LNCAP (cell line): ENCODE results near the gene ACKR4.

ENCODE experiments used
- CTCF ChIP-seq: fragments of 450-650 bp; IDR thresholded peaks from 2 replicates; pipeline ENCODE4 v1.5.1; 2017; ENCODE audit warnings: mild to moderate bottlenecking

ACKR4 gene

GRCh38 chr3:132596816-132597433, at the start of gene ACKR4:
Gene ACKR4, plus strand, starts transcription at chr3:132597270. Its CDS starts 3,128 bp downstream, at chr3:132600398.
- no peak for TF ChIP-seq CTCF

- TF ChIP-seq CTCF = no peak
Observed at GRCh38 chr3:132549169-132549568, 47.9 kb upstream of the ACKR4 start.

- TF ChIP-seq CTCF = no peak
Observed at GRCh38 chr3:132549890-132550578, 47.0 kb upstream of the ACKR4 start.

- TF ChIP-seq CTCF = no peak
Observed at GRCh38 chr3:132550579-132551305, 46.3 kb upstream of the ACKR4 start.

GRCh38 chr3:132553826-132554225, 43.2 kb upstream of the ACKR4 start:
- TF ChIP-seq CTCF = no peak

GRCh38 chr3:132554437-132554836, 42.6 kb upstream of the ACKR4 start:
- no peak for TF ChIP-seq CTCF

- no peak for TF ChIP-seq CTCF
Observed at GRCh38 chr3:132555306-132556035, 41.6 kb upstream of the ACKR4 start.
